Endothelial cell of umbilical vein (primary cell): ENCODE measurements around the gene TNRC6C. TPM values are rescaled to one million over a fixed set of nuclear protein-coding genes. Genes with fewer than 3 reads are reported as not detected.

ENCODE experiments used
- BruUV-seq: library from RNA; stranded (reverse); fragments of 400-500 nt; replicated peaks from 2 replicates; lab custom pipeline; 2021; lab: Mats Ljungman, UMichigan
- CTCF ChIA-PET: fragments of 300-600, 350-600 bp; sonication (Branson Sonifier 250); formaldehyde crosslinking; loops from one replicate; lab custom pipeline; 2021; ENCODE audit warnings: antibody characterized with exemption, inconsistent platforms; lab: Charles Lee
- POLR2A ChIA-PET: fragments of 300-600, 350-600 bp; sonication (Branson Sonifier 250); formaldehyde crosslinking; loops from one replicate; lab custom pipeline; 2021; ENCODE audit warnings: antibody characterized with exemption, inconsistent platforms; lab: Charles Lee
- DNase-seq: peaks from one replicate; pipeline ENCODE4 v3.0.0-alpha.2; 2011; ENCODE audit warnings: low read depth, low spot score
- FAIRE-seq: peaks from 2 replicates; lab custom pipeline; 2011; peaks lifted over from hg19 to GRCh38; lab: Jason Lieb, UNC
- H2AFZ ChIP-seq: 2 replicates; pipeline ENCODE4 v1.6.0; 2012; ENCODE audit warnings: low read depth, low read length, control low read depth, inconsistent platforms
- H3K27ac ChIP-seq: 2 replicates; pipeline ENCODE4 v1.5.1; 2011; ENCODE audit warnings: low read depth, mild to moderate bottlenecking, control low read depth, low read length, moderate library complexity; ENCODE audit not compliant: insufficient read depth
- H3K27me3 ChIP-seq, 2 experiments: 2 replicates each; pipeline versions ENCODE4 v1.6.0 to v1.6.1; 2011; ENCODE audit warnings: low read length in 2 of 2, mixed read lengths in 1 of 2; ENCODE audit not compliant: control insufficient read depth in 2 of 2, insufficient read depth in 2 of 2
- H3K36me3 ChIP-seq, 2 experiments: 2 replicates in 1 of 2; 3 replicates in 1 of 2; pipeline ENCODE4 v1.5.1; 2011; ENCODE audit warnings: low read length in 2 of 2, mild to moderate bottlenecking in 1 of 2, moderate library complexity in 1 of 2; ENCODE audit not compliant: control insufficient read depth in 2 of 2, insufficient read depth in 2 of 2; ENCODE audit errors: extremely low read depth in 1 of 2
- H3K4me1 ChIP-seq: 3 replicates; pipeline ENCODE4 v1.5.1; 2011; ENCODE audit warnings: mild to moderate bottlenecking, low read length; ENCODE audit not compliant: control insufficient read depth, insufficient read depth; ENCODE audit errors: extremely low read depth
- H3K4me2 ChIP-seq: 2 replicates; pipeline ENCODE4 v1.6.1; 2011; ENCODE audit warnings: low read length, control low read depth, mixed read lengths; ENCODE audit not compliant: insufficient read depth
- H3K4me3 ChIP-seq, 3 experiments: fragments of 200-600 bp in 1 of 3; sonication (generic), shearing (Covaris generic) in 1 of 3; replicated peaks in 1 of 3; 2 replicates each; pipeline ENCODE4 v1.5.1; 2011 to 2016; ENCODE audit warnings: control low read depth in 3 of 3, low read length in 3 of 3, mild to moderate bottlenecking in 2 of 3, inconsistent platforms in 1 of 3, low read depth in 1 of 3, moderate library complexity in 1 of 3; ENCODE audit not compliant: insufficient read depth in 1 of 3
- H3K79me2 ChIP-seq: 2 replicates; pipeline ENCODE4 v1.6.0; 2012; ENCODE audit warnings: low read length, inconsistent platforms; ENCODE audit not compliant: control insufficient read depth, insufficient read depth
- H3K9ac ChIP-seq: replicated peaks from 2 replicates; pipeline ENCODE3; 2011; ENCODE audit warnings: low read length, control low read depth; ENCODE audit not compliant: insufficient read depth; ENCODE audit errors: extremely low read depth
- H3K9me1 ChIP-seq: replicated peaks from 3 replicates; pipeline ENCODE4 v1.6.0; 2011; ENCODE audit warnings: mild to moderate bottlenecking, low read length; ENCODE audit not compliant: control insufficient read depth, insufficient read depth; ENCODE audit errors: extremely low read depth
- H3K9me3 ChIP-seq: replicated peaks from 2 replicates; pipeline ENCODE4 v1.5.1; 2012; ENCODE audit warnings: low read length, inconsistent platforms; ENCODE audit not compliant: control insufficient read depth, insufficient read depth
- H4K20me1 ChIP-seq: replicated peaks from 2 replicates; pipeline ENCODE3; 2011; ENCODE audit warnings: mild to moderate bottlenecking, low read length; ENCODE audit not compliant: control insufficient read depth, insufficient read depth; ENCODE audit errors: extremely low read depth
- EZH2 ChIP-seq: IDR thresholded peaks from 2 replicates; pipeline ENCODE4 v1.6.1; 2012; ENCODE audit warnings: borderline replicate concordance, low read depth, mild to moderate bottlenecking, moderate library complexity, low read length, inconsistent platforms; ENCODE audit not compliant: severe bottlenecking
- FOS ChIP-seq: IDR thresholded peaks from 2 replicates; pipeline ENCODE4 v1.6.1; 2011; ENCODE audit warnings: mild to moderate bottlenecking, low read length, moderate library complexity, borderline replicate concordance; ENCODE audit not compliant: insufficient read depth
- GATA2 ChIP-seq: IDR thresholded peaks from 2 replicates; pipeline ENCODE4 v1.7.0; 2011; ENCODE audit warnings: low read depth, mild to moderate bottlenecking, moderate library complexity, mixed read lengths, low read length; ENCODE audit not compliant: insufficient read length, insufficient read depth
- JUN ChIP-seq: IDR thresholded peaks from 2 replicates; pipeline ENCODE4 v1.6.1; 2011; ENCODE audit warnings: borderline replicate concordance, low read depth; ENCODE audit not compliant: insufficient read length, insufficient read depth
- MAX ChIP-seq: IDR thresholded peaks from 2 replicates; pipeline ENCODE4 v1.6.1; 2011; ENCODE audit not compliant: insufficient read depth, insufficient read length
- MYC ChIP-seq: IDR thresholded peaks from one replicate; pipeline ENCODE4 v1.6.1; 2011; ENCODE audit warnings: mild to moderate bottlenecking, low read depth, low read length
- POLR2A ChIP-seq: IDR thresholded peaks from 2 replicates; pipeline ENCODE4 v1.6.1; 2012; ENCODE audit warnings: low read depth, mild to moderate bottlenecking, control low read depth, low read length
- POLR2AphosphoS5 ChIP-seq: IDR thresholded peaks from 2 replicates; pipeline ENCODE4 v1.6.1; 2012; ENCODE audit warnings: low read depth, mild to moderate bottlenecking, control low read depth, low read length, moderate library complexity; ENCODE audit not compliant: insufficient read depth
- dilution Hi-C: fragments of 300-500 bp; cut with MboI; formaldehyde crosslinking; loops from one replicate; pipeline ENCODE4 v1.15.0; 2019; ENCODE audit warnings: low sequenced_read_pairs; ENCODE audit not compliant: extremely low pct_ligation_motif_present
- intact Hi-C: fragments of 100-400 bp; cut with micrococcal nuclease; formaldehyde crosslinking; loops from one replicate; pipeline ENCODE4 v1.10.0; 2022
- polyA plus RNA-seq, 4 experiments: library from polyadenylated mRNA; depleted of rRNA in 3 of 4; stranded (reverse) in 3 of 4; unstranded in 1 of 4; fragments of >200 nt; gene quantifications; 2 replicates each; pipeline versions ENCODE4 v1.2.1 to v1.2.3, GENCODE V29; 2011 to 2012; ENCODE audit warnings: missing spikeins in 1 of 4
- total RNA-seq: library from RNA; stranded (reverse); gene quantifications from 2 replicates; pipeline ENCODE4 v1.2.3, GENCODE V29; 2021
- TF ChIP-seq, protein P1 (sequence below), 2 donors: IDR thresholded peaks; 1 replicate in 1 of 2; 2 replicates in 1 of 2; pipeline ENCODE4 v1.5.1; 2011; ENCODE audit warnings: low read length in 2 of 2, mild to moderate bottlenecking in 2 of 2, moderate library complexity in 2 of 2, control low read depth in 1 of 2, inconsistent platforms in 1 of 2, low read depth in 1 of 2; ENCODE audit not compliant: insufficient read depth in 1 of 2; ENCODE audit errors: extremely low read depth in 1 of 2

Gene TNRC6C
- total and polyA plus RNA-seq, 2 donors (not counting 3 experiments of a cell fraction or from before 2014, with no cell fraction given), result 2.1 to 17.5 TPM

GRCh38 chr17:78063489-78063888, 105.0 kb downstream of the TNRC6C start:
- CTCF ChIA-PET, result interaction anchor here (1.7 to 2.8 kb wide), 2 partner anchors 21 to 44 kb away, joined by 5 to 17 read pairs; no protein-coding TSS in a partner anchor
- Histone ChIP-seq H2AFZ (no peak overlapping the region), H3K4me1 (peaks cover 11% of the 10 kb centered on the region), H3K36me3 (peaks cover 3 to 6% of the 10 kb centered on the region in 2 experiments), H3K4me3 (no peak overlapping the region), H3K9me3 (no peaks in the 10 kb centered on the region), H4K20me1 (no peaks in the 10 kb centered on the region), H3K27ac (no peak overlapping the region), H3K9me1 (no peaks in the 10 kb centered on the region), H3K9ac (no peak overlapping the region), H3K79me2 (no peaks in the 10 kb centered on the region), H3K27me3 (no peaks in the 10 kb centered on the region), H3K4me2 (no peak overlapping the region)
- no peak for DNase-seq
- intact Hi-C loops (no loop called here), dilution Hi-C loops (no loop called here)
- TF ChIP-seq POLR2AphosphoS5 (no peak), EZH2 (no peak)
- BruUV-seq, result no TSS peak
- FAIRE-seq, result no peak
- POLR2A ChIA-PET, result no interaction called here

GRCh38 chr17:78064708-78065107, 106.2 kb downstream of the TNRC6C start:
- dilution Hi-C loops, result no loop called here
- H3K27ac ChIP-seq, result no peak overlapping the region
- no peak overlapping the region for H2AFZ ChIP-seq
- no peak overlapping the region for H3K4me3 ChIP-seq
- CTCF ChIA-PET, result interaction anchor here (1.7 kb wide), 1 partner anchor 46 kb away, joined by 5 read pairs; no protein-coding TSS in a partner anchor
- peaks cover 3 to 6% of the 10 kb centered on the region in 2 experiments for H3K36me3 ChIP-seq
- no peak overlapping the region for H3K4me2 ChIP-seq
- no peak overlapping the region for H3K9ac ChIP-seq
- H3K79me2 ChIP-seq, result no peaks in the 10 kb centered on the region
- POLR2A ChIA-PET, result no interaction called here
- no TSS peak for BruUV-seq
- H3K9me1 ChIP-seq, result no peaks in the 10 kb centered on the region
- H3K27me3 ChIP-seq, result no peaks in the 10 kb centered on the region
- H3K4me1 ChIP-seq, result no peaks in the 10 kb centered on the region
- TF ChIP-seq POLR2AphosphoS5, result no peak
- TF ChIP-seq FOS, result no peak
- TF ChIP-seq GATA2, result no peak
- no peak for TF ChIP-seq MYC
- no peak for TF ChIP-seq JUN
- no peak for TF ChIP-seq MAX
- no peak for TF ChIP-seq EZH2
- no peak for TF ChIP-seq POLR2A
- TF ChIP-seq, protein P1, sequence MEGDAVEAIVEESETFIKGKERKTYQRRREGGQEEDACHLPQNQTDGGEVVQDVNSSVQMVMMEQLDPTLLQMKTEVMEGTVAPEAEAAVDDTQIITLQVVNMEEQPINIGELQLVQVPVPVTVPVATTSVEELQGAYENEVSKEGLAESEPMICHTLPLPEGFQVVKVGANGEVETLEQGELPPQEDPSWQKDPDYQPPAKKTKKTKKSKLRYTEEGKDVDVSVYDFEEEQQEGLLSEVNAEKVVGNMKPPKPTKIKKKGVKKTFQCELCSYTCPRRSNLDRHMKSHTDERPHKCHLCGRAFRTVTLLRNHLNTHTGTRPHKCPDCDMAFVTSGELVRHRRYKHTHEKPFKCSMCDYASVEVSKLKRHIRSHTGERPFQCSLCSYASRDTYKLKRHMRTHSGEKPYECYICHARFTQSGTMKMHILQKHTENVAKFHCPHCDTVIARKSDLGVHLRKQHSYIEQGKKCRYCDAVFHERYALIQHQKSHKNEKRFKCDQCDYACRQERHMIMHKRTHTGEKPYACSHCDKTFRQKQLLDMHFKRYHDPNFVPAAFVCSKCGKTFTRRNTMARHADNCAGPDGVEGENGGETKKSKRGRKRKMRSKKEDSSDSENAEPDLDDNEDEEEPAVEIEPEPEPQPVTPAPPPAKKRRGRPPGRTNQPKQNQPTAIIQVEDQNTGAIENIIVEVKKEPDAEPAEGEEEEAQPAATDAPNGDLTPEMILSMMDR (IDR thresholded peaks at IDR 0.05; ENCODE audit: extremely low read depth in 1 of 2, insufficient read depth in 1 of 2, low read depth in 1 of 2, low read length in 2 of 2), result no peak
- no peak for DNase-seq
- no peaks in the 10 kb centered on the region for H4K20me1 ChIP-seq
- FAIRE-seq, result no peak
- intact Hi-C loops, result no loop called here
- H3K9me3 ChIP-seq, result no peaks in the 10 kb centered on the region
